ENCODE data around the gene ZNF827. TPM values are rescaled to one million over a fixed set of nuclear protein-coding genes. Genes with fewer than 3 reads are reported as not detected.

Gene ZNF827
- total RNA-seq, 1 donor from 2014 or later = 27.2 TPM

DNA sequence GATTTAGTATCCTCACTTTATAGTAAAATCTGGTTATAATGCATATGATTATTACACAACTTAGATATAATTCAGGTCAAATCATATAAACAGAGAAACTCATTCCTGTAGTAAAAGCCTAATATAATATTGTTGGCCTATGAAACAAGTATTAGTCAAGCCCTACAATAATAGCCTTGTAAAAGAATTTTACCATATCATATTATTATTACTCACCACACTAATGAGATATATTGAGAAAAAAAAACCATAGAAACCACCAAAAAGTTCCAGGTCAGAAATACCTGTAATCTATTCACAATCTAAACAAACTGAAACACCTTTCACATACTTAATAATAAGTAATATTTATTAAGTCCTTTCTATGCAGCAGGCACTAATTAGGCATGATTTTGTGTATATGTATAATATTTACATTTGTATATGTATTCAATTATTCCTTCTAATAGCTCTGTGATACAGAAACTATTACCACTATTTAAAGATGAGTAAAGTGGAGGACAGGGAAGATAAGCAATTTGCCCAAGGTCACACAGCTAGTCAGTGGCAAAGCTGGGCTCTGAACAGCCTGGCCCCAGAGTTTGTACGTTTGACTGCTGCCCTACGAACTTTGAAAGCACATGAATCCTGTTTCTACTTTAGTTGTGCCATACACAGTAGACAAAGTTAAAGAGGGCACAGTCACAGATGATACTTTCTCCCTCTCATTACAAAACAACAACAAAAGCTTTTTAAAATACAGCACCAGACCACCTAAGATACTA lies 9.0 kb downstream of the ZNF827 start:
- POLR2A ChIA-PET = interaction anchor here (1.6 kb wide), 1 partner anchor 10 kb away, joined by 4 read pairs; no protein-coding TSS in a partner anchor
- ATAC-seq (ENCODE audit: low read depth) (no peak), DNase-seq (no peak)
- Mint-ChIP-seq H3K4me3 (no peak overlapping the region), H3K36me3 (ENCODE audit: low read depth) (peaks cover 7% of the 10 kb centered on the region), H3K4me1 (peaks cover 49% of the 10 kb centered on the region), H3K9me3 (peaks cover 8% of the 10 kb centered on the region), H3K27me3 (no peaks in the 10 kb centered on the region), H3K27ac (peak overlapping the region; percentile 48)
- TF ChIP-seq, protein P1, sequence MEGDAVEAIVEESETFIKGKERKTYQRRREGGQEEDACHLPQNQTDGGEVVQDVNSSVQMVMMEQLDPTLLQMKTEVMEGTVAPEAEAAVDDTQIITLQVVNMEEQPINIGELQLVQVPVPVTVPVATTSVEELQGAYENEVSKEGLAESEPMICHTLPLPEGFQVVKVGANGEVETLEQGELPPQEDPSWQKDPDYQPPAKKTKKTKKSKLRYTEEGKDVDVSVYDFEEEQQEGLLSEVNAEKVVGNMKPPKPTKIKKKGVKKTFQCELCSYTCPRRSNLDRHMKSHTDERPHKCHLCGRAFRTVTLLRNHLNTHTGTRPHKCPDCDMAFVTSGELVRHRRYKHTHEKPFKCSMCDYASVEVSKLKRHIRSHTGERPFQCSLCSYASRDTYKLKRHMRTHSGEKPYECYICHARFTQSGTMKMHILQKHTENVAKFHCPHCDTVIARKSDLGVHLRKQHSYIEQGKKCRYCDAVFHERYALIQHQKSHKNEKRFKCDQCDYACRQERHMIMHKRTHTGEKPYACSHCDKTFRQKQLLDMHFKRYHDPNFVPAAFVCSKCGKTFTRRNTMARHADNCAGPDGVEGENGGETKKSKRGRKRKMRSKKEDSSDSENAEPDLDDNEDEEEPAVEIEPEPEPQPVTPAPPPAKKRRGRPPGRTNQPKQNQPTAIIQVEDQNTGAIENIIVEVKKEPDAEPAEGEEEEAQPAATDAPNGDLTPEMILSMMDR (IDR thresholded peaks at IDR 0.05) = no peak
- CTCF ChIA-PET = no interaction called here
- intact Hi-C loops (cut with micrococcal nuclease) = loop anchor here (10.0 kb wide), 1 partner anchor 1685 kb away; the partner anchor contains the start of gene TMEM184C

DNA sequence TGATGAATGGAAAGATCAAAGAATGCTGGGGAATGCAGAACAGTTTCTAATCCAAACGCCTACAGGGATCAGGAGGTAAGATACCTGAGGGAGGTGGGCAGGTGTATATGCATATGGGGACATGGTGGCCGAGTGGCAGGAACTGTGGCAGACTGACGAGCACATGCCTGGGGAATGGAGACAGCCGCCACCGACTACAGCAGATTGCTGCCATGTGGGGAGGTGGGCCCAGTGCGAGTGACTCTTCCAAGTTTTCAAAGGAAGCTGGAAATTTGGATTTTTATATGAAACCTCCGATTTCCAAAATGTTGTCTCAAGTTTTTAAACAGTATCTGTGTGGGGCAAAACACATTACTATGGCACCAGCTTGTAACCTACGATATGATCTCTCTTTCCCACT lies 9.9 kb downstream of the ZNF827 start:
- intact Hi-C loops (cut with micrococcal nuclease) = no loop called here
- CTCF ChIA-PET = no interaction called here
- Mint-ChIP-seq H3K36me3 (ENCODE audit: low read depth) (peaks cover 9% of the 10 kb centered on the region), H3K27me3 (no peaks in the 10 kb centered on the region), H3K9me3 (peaks cover 9% of the 10 kb centered on the region), H3K4me1 (peaks cover 41% of the 10 kb centered on the region), H3K4me3 (no peak overlapping the region), H3K27ac (no peak overlapping the region)
- TF ChIP-seq, protein P1 (IDR thresholded peaks at IDR 0.05) = no peak
- DNase-seq (no peak), ATAC-seq (ENCODE audit: low read depth) (no peak)
- POLR2A ChIA-PET = no interaction called here

DNA sequence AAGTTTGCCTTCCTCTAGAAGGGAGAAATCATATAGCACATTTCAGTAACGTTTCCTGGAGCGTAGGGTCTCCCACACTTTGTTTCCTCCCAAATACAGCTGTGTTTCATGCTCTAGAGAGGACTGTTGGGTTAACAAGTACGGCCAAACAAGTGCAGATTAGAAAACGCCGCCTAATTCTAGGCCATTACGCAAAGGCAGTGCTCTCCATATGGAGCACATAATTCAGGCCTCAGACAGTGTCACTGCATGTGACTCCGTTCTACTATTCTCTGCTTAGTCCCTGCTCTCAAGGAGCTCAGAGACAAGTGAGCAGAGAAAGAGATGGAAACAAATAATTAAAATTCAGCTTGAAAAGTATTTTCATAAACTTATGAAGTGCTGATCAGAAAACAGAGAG lies 11.6 kb downstream of the ZNF827 start:
- DNase-seq = no peak
- no peak overlapping the region for H3K27ac Mint-ChIP-seq
- H3K27me3 Mint-ChIP-seq = no peaks in the 10 kb centered on the region
- H3K36me3 Mint-ChIP-seq (ENCODE audit: low read depth) = peaks cover 9% of the 10 kb centered on the region
- ATAC-seq (ENCODE audit: low read depth) = no peak
- no peak overlapping the region for H3K4me3 Mint-ChIP-seq
- peaks cover 9% of the 10 kb centered on the region for H3K9me3 Mint-ChIP-seq
- peaks cover 34% of the 10 kb centered on the region for H3K4me1 Mint-ChIP-seq
- ChIA-PET CTCF (no interaction called here), POLR2A (interaction anchor here (1.1 kb wide), 2 partner anchors 10 to 11 kb away, joined by 3 read pairs; partner anchors contain the start of gene ZNF827)
- TF ChIP-seq, protein P1 (IDR thresholded peaks at IDR 0.05) = no peak
- intact Hi-C loops (cut with micrococcal nuclease) = no loop called here

DNA sequence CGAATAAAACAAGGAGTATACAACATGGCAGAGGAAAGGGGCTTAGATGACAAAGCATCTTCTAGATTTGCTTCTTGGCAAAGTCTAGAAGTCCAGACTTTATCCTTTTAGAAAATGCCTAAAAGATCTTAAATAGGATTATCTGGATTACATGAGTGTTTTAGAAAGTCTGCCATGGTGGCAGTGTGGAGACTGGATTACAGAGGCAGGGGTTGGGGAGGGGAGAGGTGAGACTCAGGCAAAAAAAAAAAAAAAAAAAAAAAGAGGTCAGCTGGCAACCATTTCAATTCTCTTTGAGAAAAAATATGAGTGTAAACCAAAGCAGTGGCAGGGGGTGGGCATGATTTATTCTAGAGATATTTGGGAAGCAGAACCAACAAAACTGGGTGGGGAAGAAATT lies 17.4 kb downstream of the ZNF827 start:
- H3K4me3 Mint-ChIP-seq = no peak overlapping the region
- ChIA-PET CTCF (no interaction called here), POLR2A (no interaction called here)
- H3K9me3 Mint-ChIP-seq = peaks cover 12% of the 10 kb centered on the region
- H3K4me1 Mint-ChIP-seq = peaks cover 22% of the 10 kb centered on the region
- no peaks in the 10 kb centered on the region for H3K27me3 Mint-ChIP-seq
- TF ChIP-seq, protein P1 (IDR thresholded peaks at IDR 0.05) = no peak
- ATAC-seq (ENCODE audit: low read depth) (no peak), DNase-seq (no peak)
- intact Hi-C loops (cut with micrococcal nuclease) = no loop called here
- H3K36me3 Mint-ChIP-seq (ENCODE audit: low read depth) = peaks cover 9% of the 10 kb centered on the region
- no peak overlapping the region for H3K27ac Mint-ChIP-seq

DNA sequence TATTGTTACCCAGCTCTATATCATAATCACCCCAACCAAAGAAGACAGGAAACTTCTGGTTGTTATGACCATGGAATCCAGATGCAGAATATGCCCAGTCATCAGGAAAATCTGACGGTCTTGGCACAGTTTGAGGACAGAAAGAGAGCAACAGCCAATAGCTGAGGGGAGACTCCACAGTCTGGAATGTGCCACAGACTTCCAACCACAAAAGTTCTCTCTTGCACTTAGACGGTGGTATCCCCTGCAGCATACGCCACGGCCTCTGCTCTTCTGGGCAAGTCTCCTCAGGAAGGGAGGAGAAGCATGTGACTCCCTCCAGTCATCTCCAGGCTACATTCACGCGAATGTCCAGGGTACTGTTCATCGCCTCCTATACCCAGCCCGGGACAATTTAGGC lies 18.4 kb downstream of the ZNF827 start:
- no peak overlapping the region for H3K4me3 Mint-ChIP-seq
- ChIA-PET POLR2A (no interaction called here), CTCF (no interaction called here)
- DNase-seq = no peak
- TF ChIP-seq, protein P1 (IDR thresholded peaks at IDR 0.05) = no peak
- H3K9me3 Mint-ChIP-seq = peaks cover 10% of the 10 kb centered on the region
- ATAC-seq (ENCODE audit: low read depth) = no peak
- no peak overlapping the region for H3K27ac Mint-ChIP-seq
- peaks cover 9% of the 10 kb centered on the region for H3K36me3 Mint-ChIP-seq (ENCODE audit: low read depth)
- intact Hi-C loops (cut with micrococcal nuclease) = no loop called here
- H3K27me3 Mint-ChIP-seq = no peaks in the 10 kb centered on the region
- H3K4me1 Mint-ChIP-seq = peaks cover 22% of the 10 kb centered on the region

Measured in activated B cell treated with CpG ODN at 0.5 μM for 24 hours (primary cell).